Endodermal cell (in vitro differentiated cells): ENCODE measurements around the gene NDUFV1. TPM values are rescaled to one million over a fixed set of nuclear protein-coding genes. Genes with fewer than 3 reads are reported as not detected.
A peak's percentile ranks its signal among the peaks of the same experiment; 100 is the strongest.

Source experiments
- DNase-seq: peaks from one replicate; pipeline ENCODE4 v3.0.0-alpha.2; 2017
- H3K27ac ChIP-seq: 2 replicates; pipeline ENCODE4 v1.5.1; 2013; ENCODE audit warnings: mild to moderate bottlenecking, low read depth, low read length, moderate library complexity
- H3K27me3 ChIP-seq: 2 replicates; pipeline ENCODE4 v1.6.1; 2013; ENCODE audit warnings: mild to moderate bottlenecking, low read length, moderate library complexity; ENCODE audit not compliant: insufficient read depth, control insufficient read depth, poor library complexity, severe bottlenecking
- H3K36me3 ChIP-seq: 2 replicates; pipeline ENCODE4 v1.7.0; 2013; ENCODE audit warnings: mild to moderate bottlenecking, low read length, moderate library complexity; ENCODE audit not compliant: control insufficient read depth, insufficient read depth
- H3K4me1 ChIP-seq: one replicate; pipeline ENCODE4 v1.7.0; 2013; ENCODE audit warnings: low read length; ENCODE audit not compliant: control insufficient read depth, insufficient read depth
- H3K4me3 ChIP-seq: 2 replicates; pipeline ENCODE4 v1.5.1; 2013; ENCODE audit warnings: mild to moderate bottlenecking, low read length, moderate library complexity
- H3K9ac ChIP-seq: 2 replicates; pipeline ENCODE4 v1.6.1; 2013; ENCODE audit warnings: mild to moderate bottlenecking, low read length, moderate library complexity; ENCODE audit not compliant: poor library complexity, severe bottlenecking; ENCODE audit errors: extremely low read depth
- H3K9me3 ChIP-seq: 2 replicates; pipeline ENCODE4 v1.6.1; 2013; ENCODE audit warnings: mild to moderate bottlenecking, low read length, moderate library complexity; ENCODE audit not compliant: control insufficient read depth
- H3K27ac Mint-ChIP-seq: 2 replicates; pipeline ENCODE4 v1.8.0; 2020; ENCODE audit warnings: mixed read lengths
- H3K27me3 Mint-ChIP-seq: 2 replicates; pipeline ENCODE4 v1.8.0; 2021; ENCODE audit warnings: mild to moderate bottlenecking, mixed read lengths; ENCODE audit not compliant: insufficient read depth
- H3K36me3 Mint-ChIP-seq: 2 replicates; pipeline ENCODE4 v1.8.0; 2020; ENCODE audit warnings: low read depth, mixed read lengths
- H3K4me1 Mint-ChIP-seq: 2 replicates; pipeline ENCODE4 v1.8.0; 2020; ENCODE audit warnings: mixed read lengths
- H3K4me3 Mint-ChIP-seq: 2 replicates; pipeline ENCODE4 v1.8.0; 2020; ENCODE audit warnings: mild to moderate bottlenecking, moderate library complexity, mixed read lengths
- H3K9me3 Mint-ChIP-seq: 2 replicates; pipeline ENCODE4 v1.8.0; 2020; ENCODE audit warnings: mild to moderate bottlenecking, mixed read lengths
- CTCF ChIP-seq: fragments of 200-600 bp; sonication (generic); conservative IDR thresholded peaks from 2 replicates; pipeline ENCODE4 v1.5.0; 2021; ENCODE audit warnings: antibody characterized with exemption, mild to moderate bottlenecking
- WGBS, 2 experiments: methylation state at CpG; one replicate each; pipeline versions ENCODE4 v1.1.5 to v1.1.7; 2013; ENCODE audit warnings: missing lambda C conversion rate in 2 of 2, mixed read lengths in 1 of 2; ENCODE audit not compliant: insufficient coverage in 1 of 2, insufficient read length in 1 of 2; 5-methylcytosine and 5-hydroxymethylcytosine counted together
- total RNA-seq, 2 donors: library from RNA; stranded (reverse); fragmentation: NEBNext Ultra II Directional in 1 of 2; extraction: Animal tissue kit (Norgen Biotek cat#: 25700) in 1 of 2; gene quantifications; 2 replicates in 1 of 2; 3 replicates in 1 of 2; pipeline ENCODE4 v1.2.1, GENCODE V29; 2021

Gene NDUFV1
- total RNA-seq, 2 donors from 2014 or later = 135 to 160 TPM

- H3K36me3 Mint-ChIP-seq = peaks cover 3% of the 10 kb centered on the region
- H3K4me3 Mint-ChIP-seq = no peak overlapping the region
- Histone ChIP-seq H3K9me3 (peaks cover 25% of the 10 kb centered on the region), H3K36me3 (no peaks in the 10 kb centered on the region), H3K9ac (no peak overlapping the region), H3K4me3 (no peak overlapping the region), H3K4me1 (no peaks in the 10 kb centered on the region), H3K27me3 (no peaks in the 10 kb centered on the region), H3K27ac (no peak overlapping the region)
- TF ChIP-seq CTCF = no peak
- peaks cover 33% of the 10 kb centered on the region for H3K9me3 Mint-ChIP-seq
- H3K27ac Mint-ChIP-seq = no peak overlapping the region
- WGBS, 2 experiments = 83 to 87% methylated on average over 5 to 14 of the region's 15 CpGs
- H3K27me3 Mint-ChIP-seq = peaks cover 3% of the 10 kb centered on the region
- peaks cover 6% of the 10 kb centered on the region for H3K4me1 Mint-ChIP-seq
- DNase-seq = peak; percentile 10
Measured at GRCh38 chr11:67652965-67653845, 46.5 kb downstream of the NDUFV1 start.

DNA sequence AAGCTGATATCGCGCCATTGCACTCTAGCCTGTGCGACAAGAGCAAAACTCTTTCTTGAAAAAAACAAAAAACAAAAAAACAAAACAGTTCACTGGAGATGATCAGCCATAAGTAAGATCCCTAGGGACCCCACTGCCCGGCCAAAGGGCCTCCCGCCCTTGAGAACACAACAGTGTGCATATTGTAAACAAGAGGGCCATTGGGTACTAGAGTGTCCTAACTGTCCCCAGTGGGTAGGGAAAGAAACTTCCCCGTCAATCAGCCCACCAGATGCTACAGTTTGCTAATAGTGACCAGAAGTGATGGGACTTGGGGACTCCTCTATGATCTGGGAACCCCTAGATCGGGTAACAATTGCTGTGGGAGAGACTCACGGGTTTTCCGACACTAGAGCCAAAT is 47.5 kb downstream of the NDUFV1 start:
- peaks cover 6% of the 10 kb centered on the region for H3K4me1 Mint-ChIP-seq
- WGBS, 2 experiments = 83 to 85% methylated on average over 9 of the region's 9 CpGs
- no peak overlapping the region for H3K4me3 Mint-ChIP-seq
- H3K4me1 ChIP-seq = no peaks in the 10 kb centered on the region
- H3K9ac ChIP-seq = no peak overlapping the region
- H3K27ac ChIP-seq = no peak overlapping the region
- DNase-seq = peak; percentile 18
- H3K36me3 Mint-ChIP-seq = peaks cover 3% of the 10 kb centered on the region
- H3K9me3 ChIP-seq = peaks cover 25% of the 10 kb centered on the region
- H3K27me3 ChIP-seq = no peaks in the 10 kb centered on the region
- H3K4me3 ChIP-seq = no peak overlapping the region
- no peak overlapping the region for H3K27ac Mint-ChIP-seq
- peaks cover 42% of the 10 kb centered on the region for H3K9me3 Mint-ChIP-seq
- H3K27me3 Mint-ChIP-seq = peaks cover 3% of the 10 kb centered on the region
- no peaks in the 10 kb centered on the region for H3K36me3 ChIP-seq
- TF ChIP-seq CTCF = no peak

- no peak overlapping the region for H3K9ac ChIP-seq
- no peaks in the 10 kb centered on the region for H3K27me3 ChIP-seq
- H3K36me3 Mint-ChIP-seq = peaks cover 3% of the 10 kb centered on the region
- no peak for TF ChIP-seq CTCF
- H3K4me1 Mint-ChIP-seq = no peaks in the 10 kb centered on the region
- H3K27ac Mint-ChIP-seq = no peak overlapping the region
- H3K4me3 Mint-ChIP-seq = no peak overlapping the region
- H3K9me3 ChIP-seq = peaks cover 25% of the 10 kb centered on the region
- H3K36me3 ChIP-seq = no peaks in the 10 kb centered on the region
- no peaks in the 10 kb centered on the region for H3K4me1 ChIP-seq
- peaks cover 44% of the 10 kb centered on the region for H3K9me3 Mint-ChIP-seq
- no peak overlapping the region for H3K27ac ChIP-seq
- no peaks in the 10 kb centered on the region for H3K27me3 Mint-ChIP-seq
- WGBS, 2 experiments = 82 to 96% methylated on average over 2 to 4 of the region's 4 CpGs
- peak; percentile 3 for DNase-seq
- no peak overlapping the region for H3K4me3 ChIP-seq
Measured at GRCh38 chr11:67656278-67656922, 49.7 kb downstream of the NDUFV1 start.
